Measurements from ENCODE around the gene CHTF8. TPM values are rescaled to one million over a fixed set of nuclear protein-coding genes. Genes with fewer than 3 reads are reported as not detected.

Gene CHTF8
- total RNA-seq, 2 donors from 2014 or later = 63.7 to 99.5 TPM

GRCh38 chr16:69100071-69100691 lies 32.2 kb downstream of the CHTF8 start:
- Histone ChIP-seq H3K27me3 (replicated peaks; ENCODE audit: insufficient read depth) (no peaks in the 10 kb centered on the region), H3K4me3 (no peak overlapping the region), H3K9me3 (no peaks in the 10 kb centered on the region), H3K27ac (no peak overlapping the region), H3K36me3 (no peaks in the 10 kb centered on the region), H3K4me1 (ENCODE audit: control insufficient read depth in 1 of 2, low read depth in 2 of 2) (peaks cover 1% of the 10 kb centered on the region in 2 donors)
- DNase-seq (ENCODE audit: low spot score) (no peak), ATAC-seq (ENCODE audit: insufficient number of reproducible peaks, low FRiP score, low read depth) (no peak)
- TF ChIP-seq, protein P1, sequence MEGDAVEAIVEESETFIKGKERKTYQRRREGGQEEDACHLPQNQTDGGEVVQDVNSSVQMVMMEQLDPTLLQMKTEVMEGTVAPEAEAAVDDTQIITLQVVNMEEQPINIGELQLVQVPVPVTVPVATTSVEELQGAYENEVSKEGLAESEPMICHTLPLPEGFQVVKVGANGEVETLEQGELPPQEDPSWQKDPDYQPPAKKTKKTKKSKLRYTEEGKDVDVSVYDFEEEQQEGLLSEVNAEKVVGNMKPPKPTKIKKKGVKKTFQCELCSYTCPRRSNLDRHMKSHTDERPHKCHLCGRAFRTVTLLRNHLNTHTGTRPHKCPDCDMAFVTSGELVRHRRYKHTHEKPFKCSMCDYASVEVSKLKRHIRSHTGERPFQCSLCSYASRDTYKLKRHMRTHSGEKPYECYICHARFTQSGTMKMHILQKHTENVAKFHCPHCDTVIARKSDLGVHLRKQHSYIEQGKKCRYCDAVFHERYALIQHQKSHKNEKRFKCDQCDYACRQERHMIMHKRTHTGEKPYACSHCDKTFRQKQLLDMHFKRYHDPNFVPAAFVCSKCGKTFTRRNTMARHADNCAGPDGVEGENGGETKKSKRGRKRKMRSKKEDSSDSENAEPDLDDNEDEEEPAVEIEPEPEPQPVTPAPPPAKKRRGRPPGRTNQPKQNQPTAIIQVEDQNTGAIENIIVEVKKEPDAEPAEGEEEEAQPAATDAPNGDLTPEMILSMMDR (IDR thresholded peaks at IDR 0.05) = no peak

- TF ChIP-seq, protein P1 (IDR thresholded peaks at IDR 0.05) = no peak
- Histone ChIP-seq H3K4me1 (ENCODE audit: control insufficient read depth in 1 of 2, low read depth in 2 of 2) (no peaks in the 10 kb centered on the region), H3K36me3 (no peaks in the 10 kb centered on the region), H3K27me3 (replicated peaks; ENCODE audit: insufficient read depth) (no peaks in the 10 kb centered on the region), H3K27ac (no peak overlapping the region), H3K9me3 (no peaks in the 10 kb centered on the region), H3K4me3 (no peak overlapping the region)
- ATAC-seq (ENCODE audit: insufficient number of reproducible peaks, low FRiP score, low read depth) (no peak), DNase-seq (ENCODE audit: low spot score) (no peak)
Observed at GRCh38 chr16:69095193-69095592, 37.2 kb downstream of the CHTF8 start.

- no peaks in the 10 kb centered on the region for H3K36me3 ChIP-seq
- H3K4me1 ChIP-seq (ENCODE audit: control insufficient read depth in 1 of 2, low read depth in 2 of 2) = no peaks in the 10 kb centered on the region
- TF ChIP-seq, protein P1 (IDR thresholded peaks at IDR 0.05) = no peak
- no peak overlapping the region for H3K27ac ChIP-seq
- no peaks in the 10 kb centered on the region for H3K9me3 ChIP-seq
- DNase-seq (ENCODE audit: low spot score) (no peak), ATAC-seq (ENCODE audit: insufficient number of reproducible peaks, low FRiP score, low read depth) (no peak)
- no peak overlapping the region for H3K4me3 ChIP-seq
- H3K27me3 ChIP-seq (replicated peaks; ENCODE audit: insufficient read depth) = no peaks in the 10 kb centered on the region
Observed at GRCh38 chr16:69094501-69094900, 37.9 kb downstream of the CHTF8 start.

DNA sequence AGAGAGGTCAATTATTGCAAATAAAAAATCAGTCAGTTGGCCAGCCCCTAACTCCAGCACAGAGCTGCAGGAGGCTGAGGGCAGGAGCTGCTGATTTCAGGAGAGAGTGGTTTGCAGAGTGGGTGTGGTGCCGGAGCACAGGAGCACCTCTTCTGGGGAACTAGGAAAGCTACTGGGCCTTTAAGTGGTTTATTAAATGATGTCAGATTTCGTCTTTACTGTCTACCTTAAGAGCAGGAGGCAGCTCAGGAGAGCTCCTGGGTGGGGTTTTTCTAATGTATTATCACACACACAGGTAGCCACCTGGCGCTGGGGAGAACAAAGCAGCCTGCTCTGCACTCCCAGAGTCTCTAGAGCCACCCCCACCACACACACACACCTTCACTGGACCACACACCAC lies 38.4 kb downstream of the CHTF8 start:
- H3K27me3 ChIP-seq (replicated peaks; ENCODE audit: insufficient read depth) = no peaks in the 10 kb centered on the region
- no peaks in the 10 kb centered on the region for H3K36me3 ChIP-seq
- no peak overlapping the region for H3K27ac ChIP-seq
- TF ChIP-seq, protein P1 (IDR thresholded peaks at IDR 0.05) = no peak
- no peak overlapping the region for H3K4me3 ChIP-seq
- no peaks in the 10 kb centered on the region for H3K9me3 ChIP-seq
- DNase-seq (ENCODE audit: low spot score) = no peak
- no peaks in the 10 kb centered on the region for H3K4me1 ChIP-seq (ENCODE audit: control insufficient read depth in 1 of 2, low read depth in 2 of 2)
- ATAC-seq (ENCODE audit: insufficient number of reproducible peaks, low FRiP score, low read depth) = no peak

DNA sequence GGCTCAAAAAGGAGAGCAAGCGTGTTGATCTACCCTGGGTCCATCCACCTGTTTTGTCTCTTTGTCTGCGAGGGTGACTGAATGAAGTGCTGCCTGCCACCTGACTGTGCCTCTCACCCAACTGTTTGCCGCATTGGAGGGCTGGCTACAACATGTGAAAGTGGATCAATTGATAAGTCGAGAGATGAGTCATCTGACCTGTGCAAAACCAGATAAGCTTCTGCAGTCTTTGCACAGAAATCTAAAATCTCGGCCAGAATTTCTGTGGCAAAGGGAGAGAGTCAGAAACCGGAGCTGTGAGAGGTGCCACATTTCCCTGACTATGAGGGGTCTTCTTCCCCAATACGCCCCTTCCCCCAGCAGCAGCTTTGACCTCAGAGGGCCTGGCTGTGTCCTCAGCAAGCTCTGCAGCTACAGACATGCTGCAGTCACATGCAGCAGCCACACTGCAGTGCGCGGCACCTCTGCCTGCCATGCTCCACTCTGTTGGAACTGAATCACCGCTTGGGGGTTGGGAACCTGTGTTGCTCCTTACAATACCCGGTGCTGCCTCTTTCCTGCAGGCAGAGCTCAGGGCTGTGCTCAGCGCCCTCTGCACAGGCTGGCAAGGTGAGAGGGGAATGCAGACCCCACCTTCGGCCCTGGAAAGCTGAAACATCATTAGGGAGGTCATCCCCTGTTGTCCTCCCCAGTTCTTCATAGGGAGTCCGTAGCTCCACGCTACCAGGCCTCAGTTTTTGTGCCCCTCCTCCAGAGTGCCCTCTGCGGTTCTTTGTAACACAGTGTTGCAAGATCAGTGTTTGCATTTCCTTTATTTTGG lies 43.1 kb downstream of the CHTF8 start:
- Histone ChIP-seq H3K36me3 (no peaks in the 10 kb centered on the region), H3K27me3 (replicated peaks; ENCODE audit: insufficient read depth) (no peaks in the 10 kb centered on the region), H3K9me3 (no peaks in the 10 kb centered on the region), H3K4me1 (ENCODE audit: control insufficient read depth in 1 of 2, low read depth in 2 of 2) (no peaks in the 10 kb centered on the region), H3K4me3 (no peak overlapping the region), H3K27ac (no peak overlapping the region)
- TF ChIP-seq, protein P1 (IDR thresholded peaks at IDR 0.05) = no peak
- no peak for DNase-seq (ENCODE audit: low spot score)
- ATAC-seq (ENCODE audit: insufficient number of reproducible peaks, low FRiP score, low read depth) = no peak
